Gastrocnemius medialis (tissue), 4 donors: Measurements from ENCODE around the gene ATXN1. TPM values are rescaled to one million over a fixed set of nuclear protein-coding genes. Genes with fewer than 3 reads are reported as not detected.

Source experiments
- ATAC-seq, 2 donors: fragments of 150-250 bp; one replicate each; pipeline ENCODE4 v1.9.1; 2016
- DNase-seq, 2 donors: peaks; one replicate each; pipeline ENCODE4 v3.0.0-alpha.2; 2019
- H3K27ac ChIP-seq, 4 donors: fragments of 200-600 bp; sonication (generic); 1 replicate in 1 of 4; 2 replicates in 3 of 4; pipeline ENCODE4 v1.5.1; 2016 to 2018; ENCODE audit warnings: mild to moderate bottlenecking in 2 of 4, moderate library complexity in 1 of 4
- H3K27me3 ChIP-seq, 3 donors: fragments of 200-600 bp; sonication (generic) in 2 of 3; 1 replicate in 1 of 3; 2 replicates in 2 of 3; pipeline versions ENCODE4 v1.5.1 to v1.6.0; 2016 to 2019; ENCODE audit warnings: mild to moderate bottlenecking in 1 of 3, moderate library complexity in 1 of 3
- H3K36me3 ChIP-seq, 2 donors: fragments of 200-600 bp; sonication (generic) in 1 of 2; one replicate each; pipeline ENCODE4 v1.5.1; 2017 to 2018
- H3K4me1 ChIP-seq, 2 donors: fragments of 200-600 bp; sonication (generic) in 1 of 2; one replicate each; pipeline ENCODE4 v1.5.1; 2016 to 2017; ENCODE audit warnings: mild to moderate bottlenecking in 2 of 2
- H3K4me3 ChIP-seq, 4 donors: fragments of 200-600 bp; sonication (generic) in 3 of 4; 1 replicate in 1 of 4; 2 replicates in 3 of 4; pipeline ENCODE4 v1.5.1; 2016 to 2019; ENCODE audit warnings: mild to moderate bottlenecking in 2 of 4
- H3K9me3 ChIP-seq, 3 donors: fragments of 200-600 bp; sonication (generic) in 2 of 3; 1 replicate in 1 of 3; 2 replicates in 2 of 3; pipeline ENCODE4 v1.5.1; 2016 to 2019
- POLR2A ChIP-seq, 2 donors: fragments of 450-650 bp; IDR thresholded peaks; one replicate each; pipeline ENCODE4 v1.6.1; 2017; ENCODE audit warnings: antibody characterized with exemption in 2 of 2, mild to moderate bottlenecking in 2 of 2, moderate library complexity in 2 of 2
- in situ Hi-C, 4 donors: fragments of 200-750 bp; cut with MboI; loops; one replicate each; pipeline versions ENCODE4 v1.15.0 to v1.8.0; 2017; ENCODE audit warnings: low sequenced_read_pairs in 4 of 4
- intact Hi-C: fragments of 100-400 bp; cut with DNase I; formaldehyde crosslinking; loops from one replicate; pipeline ENCODE4 v1.15.1; 2023; ENCODE audit warnings: low total_unique reads
- total RNA-seq, 4 donors: library from RNA; depleted of rRNA; stranded (reverse); fragments of >200 nt; gene quantifications; one replicate each; pipeline versions ENCODE4 v1.1.0 to v1.2.3, GENCODE V29; 2016
- TF ChIP-seq, protein P1 (sequence below), 5 experiments: fragments of 450-650 bp in 3 of 5; fragments of 200-600 bp in 2 of 5; sonication (generic) in 2 of 5; IDR thresholded peaks in 4 of 5; conservative IDR thresholded peaks in 1 of 5; 1 replicate in 4 of 5; 2 replicates in 1 of 5; pipeline ENCODE4 v1.5.1; 2016 to 2019; ENCODE audit warnings: antibody characterized with exemption in 5 of 5, mild to moderate bottlenecking in 3 of 5, moderate library complexity in 3 of 5

Gene ATXN1
- total RNA-seq, 4 donors from 2014 or later = 21.8 to 42.9 (median 33.1) TPM

DNA sequence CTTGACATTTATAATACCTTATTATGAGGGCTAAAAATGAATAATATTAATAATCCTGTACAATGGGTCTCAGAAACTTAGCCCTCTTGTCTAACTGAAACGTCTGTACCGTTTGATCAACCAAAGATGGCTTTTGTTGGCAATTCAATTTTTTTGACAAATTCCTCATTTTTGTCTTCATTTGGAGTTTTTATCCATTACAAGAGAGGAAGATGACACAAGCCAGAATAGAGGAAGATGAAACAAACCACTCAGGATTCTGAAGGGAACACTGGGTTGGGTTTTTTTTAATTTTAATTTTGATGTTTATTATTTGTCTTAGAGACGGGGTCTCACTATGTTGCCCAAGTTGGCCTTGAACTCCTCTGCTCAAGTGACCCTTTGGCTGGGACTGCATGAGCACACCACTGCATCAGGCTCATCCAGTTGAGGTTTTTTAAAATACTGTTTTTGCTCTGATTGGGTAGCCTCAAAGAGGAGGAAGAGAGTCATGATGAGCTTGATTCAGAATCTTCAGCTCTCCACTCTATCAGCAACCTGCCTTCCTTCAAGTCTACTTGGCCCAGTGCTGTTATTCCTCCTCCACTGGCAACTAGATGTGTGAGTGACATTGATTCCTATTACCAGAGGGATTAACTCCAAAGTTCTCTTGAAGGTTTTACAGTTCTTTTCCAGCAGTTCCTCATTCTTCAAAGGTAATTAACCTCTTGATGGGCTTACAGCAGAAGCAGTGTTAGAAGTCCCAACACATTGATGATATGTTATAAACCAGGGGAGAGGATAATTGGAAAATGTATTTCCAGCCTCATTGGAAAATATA, 71.3 kb downstream of the ATXN1 start:
- intact Hi-C loops (no loop called here), in situ Hi-C loops (no loop called here)
- Histone ChIP-seq H3K9me3 (no peaks in the 10 kb centered on the region), H3K36me3 (no peaks in the 10 kb centered on the region), H3K27me3 (no peaks in the 10 kb centered on the region), H3K27ac (peak overlapping the region in 1 of 4 donors; percentile 7), H3K4me3 (no peak overlapping the region), H3K4me1 (peaks cover 21 to 30% of the 10 kb centered on the region in 2 donors)
- TF ChIP-seq, protein P1, sequence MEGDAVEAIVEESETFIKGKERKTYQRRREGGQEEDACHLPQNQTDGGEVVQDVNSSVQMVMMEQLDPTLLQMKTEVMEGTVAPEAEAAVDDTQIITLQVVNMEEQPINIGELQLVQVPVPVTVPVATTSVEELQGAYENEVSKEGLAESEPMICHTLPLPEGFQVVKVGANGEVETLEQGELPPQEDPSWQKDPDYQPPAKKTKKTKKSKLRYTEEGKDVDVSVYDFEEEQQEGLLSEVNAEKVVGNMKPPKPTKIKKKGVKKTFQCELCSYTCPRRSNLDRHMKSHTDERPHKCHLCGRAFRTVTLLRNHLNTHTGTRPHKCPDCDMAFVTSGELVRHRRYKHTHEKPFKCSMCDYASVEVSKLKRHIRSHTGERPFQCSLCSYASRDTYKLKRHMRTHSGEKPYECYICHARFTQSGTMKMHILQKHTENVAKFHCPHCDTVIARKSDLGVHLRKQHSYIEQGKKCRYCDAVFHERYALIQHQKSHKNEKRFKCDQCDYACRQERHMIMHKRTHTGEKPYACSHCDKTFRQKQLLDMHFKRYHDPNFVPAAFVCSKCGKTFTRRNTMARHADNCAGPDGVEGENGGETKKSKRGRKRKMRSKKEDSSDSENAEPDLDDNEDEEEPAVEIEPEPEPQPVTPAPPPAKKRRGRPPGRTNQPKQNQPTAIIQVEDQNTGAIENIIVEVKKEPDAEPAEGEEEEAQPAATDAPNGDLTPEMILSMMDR (IDR thresholded peaks at IDR 0.05 in 4 of 5, conservative IDR thresholded peaks at IDR 0.05 in 1 of 5) = no peak
- TF ChIP-seq POLR2A (IDR thresholded peaks at IDR 0.05) = no peak
- ATAC-seq = no peak
- DNase-seq = no peak

DNA sequence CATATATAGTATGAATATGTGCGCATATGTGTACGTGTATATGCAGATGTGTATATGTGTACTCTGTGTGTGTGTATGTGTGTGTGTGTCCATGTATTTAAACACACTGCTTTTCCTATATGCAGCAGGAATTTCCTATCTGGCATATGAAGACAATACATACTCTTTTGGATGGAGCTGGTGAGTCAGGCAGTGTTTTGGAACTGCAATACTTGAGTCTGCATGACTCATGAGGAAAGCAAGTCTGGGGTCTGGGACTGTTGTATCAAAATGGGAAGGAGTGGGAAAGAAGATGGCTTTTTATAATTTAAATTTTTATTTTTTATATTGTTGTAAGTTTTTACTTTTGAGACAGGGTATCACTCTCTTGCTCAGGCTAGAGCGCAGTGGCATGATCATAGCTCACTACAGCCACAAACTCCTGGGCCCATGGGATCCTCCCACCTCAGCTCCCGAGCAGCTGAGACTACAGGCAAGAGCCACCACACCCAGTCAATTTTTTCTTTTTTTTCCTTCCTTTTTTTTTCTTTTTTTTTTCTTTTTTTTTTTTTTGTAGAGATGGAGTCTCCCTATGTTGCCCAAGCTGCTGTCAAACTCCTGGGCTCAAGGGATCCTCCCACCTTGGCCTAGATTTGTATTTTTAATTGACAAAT, 72.2 kb downstream of the ATXN1 start:
- in situ Hi-C loops (no loop called here), intact Hi-C loops (no loop called here)
- H3K27me3 ChIP-seq = no peaks in the 10 kb centered on the region
- no peak overlapping the region for H3K4me3 ChIP-seq
- peak overlapping the region in 2 of 4 donors; percentile 5 to 7 for H3K27ac ChIP-seq
- H3K36me3 ChIP-seq = no peaks in the 10 kb centered on the region
- H3K9me3 ChIP-seq = no peaks in the 10 kb centered on the region
- peaks cover 26 to 37% of the 10 kb centered on the region in 2 donors for H3K4me1 ChIP-seq
- no peak for TF ChIP-seq POLR2A (IDR thresholded peaks at IDR 0.05)
- TF ChIP-seq, protein P1 (IDR thresholded peaks at IDR 0.05 in 4 of 5, conservative IDR thresholded peaks at IDR 0.05 in 1 of 5) = no peak
- ATAC-seq (no peak), DNase-seq (no peak)

- Histone ChIP-seq H3K27ac (peak overlapping the region in 2 of 4 donors; percentile 33 to 42), H3K36me3 (no peaks in the 10 kb centered on the region), H3K27me3 (no peaks in the 10 kb centered on the region), H3K9me3 (no peaks in the 10 kb centered on the region), H3K4me3 (no peak overlapping the region), H3K4me1 (peaks cover 30 to 44% of the 10 kb centered on the region in 2 donors)
- in situ Hi-C loops (no loop called here), intact Hi-C loops (no loop called here)
- ATAC-seq (no peak), DNase-seq (no peak)
- no peak for TF ChIP-seq POLR2A (IDR thresholded peaks at IDR 0.05)
- TF ChIP-seq, protein P1 (IDR thresholded peaks at IDR 0.05 in 4 of 5, conservative IDR thresholded peaks at IDR 0.05 in 1 of 5) = no peak
Measured at GRCh38 chr6:16688436-16688835, 72.8 kb downstream of the ATXN1 start.

DNA sequence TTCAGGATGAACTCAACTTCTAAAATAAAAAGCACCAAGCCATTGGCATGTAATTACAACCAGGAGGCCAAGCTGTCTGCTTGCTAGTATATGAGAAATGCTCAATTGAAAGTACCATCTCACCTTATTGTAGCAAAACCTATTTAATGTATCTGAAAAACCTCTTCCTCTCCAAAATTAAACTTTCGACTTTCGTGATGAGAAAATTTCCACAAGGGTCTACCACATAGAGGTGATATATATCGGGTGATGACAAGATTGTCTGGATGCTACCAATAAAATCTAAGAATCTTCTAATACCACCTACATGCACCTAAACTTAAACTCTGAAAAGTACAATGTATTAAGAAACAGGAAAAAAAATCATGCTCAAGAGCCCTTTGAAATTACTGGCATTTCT, 74.2 kb downstream of the ATXN1 start:
- H3K4me1 ChIP-seq = peaks cover 36 to 44% of the 10 kb centered on the region in 2 donors
- peak overlapping the region in 3 of 4 donors; percentile 33 to 42 (median 41) for H3K27ac ChIP-seq
- in situ Hi-C loops = no loop called here

More for the DNA sequence above, 74.2 kb downstream of the ATXN1 start:
- Histone ChIP-seq H3K9me3 (no peaks in the 10 kb centered on the region), H3K4me3 (no peak overlapping the region), H3K36me3 (no peaks in the 10 kb centered on the region), H3K27me3 (no peaks in the 10 kb centered on the region)
- TF ChIP-seq, protein P1 (IDR thresholded peaks at IDR 0.05 in 4 of 5, conservative IDR thresholded peaks at IDR 0.05 in 1 of 5) = no peak
- no peak for TF ChIP-seq POLR2A (IDR thresholded peaks at IDR 0.05)
- DNase-seq (no peak), ATAC-seq (no peak)
- intact Hi-C loops = no loop called here
